Keratinocyte (primary cell): ENCODE data around the gene MAP3K6.

ENCODE experiments used
- EZH2 ChIP-seq: IDR thresholded peaks from one replicate; pipeline ENCODE4 v1.6.1; 2012; ENCODE audit warnings: inconsistent platforms, mild to moderate bottlenecking, low read length, moderate library complexity
- TF ChIP-seq, protein P1 (sequence below), 3 experiments: IDR thresholded peaks in 1 of 3; conservative IDR thresholded peaks in 1 of 3; optimal IDR thresholded peaks in 1 of 3; 2 replicates in 2 of 3; 3 replicates in 1 of 3; pipeline versions ENCODE3 to v1.5.1; 2011; ENCODE audit warnings: low read length in 3 of 3, mild to moderate bottlenecking in 3 of 3, moderate library complexity in 2 of 3, control low read depth in 1 of 3, inconsistent platforms in 1 of 3; ENCODE audit not compliant: insufficient read depth in 2 of 3; ENCODE audit errors: extremely low read depth in 1 of 3

DNA sequence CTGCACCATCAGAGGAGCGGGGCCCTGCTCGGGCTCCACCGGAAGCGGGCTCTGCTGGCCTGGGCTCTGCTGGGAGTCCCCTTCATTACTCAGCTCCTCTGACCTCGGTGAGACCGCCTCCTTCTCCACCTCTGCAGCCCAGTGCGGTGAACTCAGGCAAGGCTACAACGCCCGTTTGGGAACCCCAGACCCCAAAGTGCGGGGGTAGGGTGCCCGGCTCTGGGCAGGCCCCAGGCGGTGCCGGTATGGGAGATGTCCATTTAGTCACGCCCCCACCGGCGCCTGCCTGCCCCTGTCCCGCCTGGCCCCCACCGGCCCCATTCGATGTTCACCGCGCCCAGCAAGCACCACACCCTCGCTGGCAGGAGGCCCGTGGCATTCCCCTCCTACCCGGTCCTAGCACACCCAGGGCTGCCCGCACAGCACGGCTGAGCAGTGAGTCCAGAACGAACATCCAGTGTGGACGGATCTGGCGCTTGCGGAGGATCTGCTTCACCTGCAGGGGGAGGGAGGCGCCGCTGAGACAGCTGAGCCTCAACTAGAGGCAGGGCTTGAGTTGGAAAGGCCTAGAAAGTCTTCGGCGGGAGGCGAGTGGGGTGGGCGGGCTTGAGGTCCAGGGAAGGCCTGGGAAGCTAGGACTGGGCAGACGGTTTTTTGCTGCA is 10.0 kb downstream of the MAP3K6 start:
- TF ChIP-seq, protein P1, sequence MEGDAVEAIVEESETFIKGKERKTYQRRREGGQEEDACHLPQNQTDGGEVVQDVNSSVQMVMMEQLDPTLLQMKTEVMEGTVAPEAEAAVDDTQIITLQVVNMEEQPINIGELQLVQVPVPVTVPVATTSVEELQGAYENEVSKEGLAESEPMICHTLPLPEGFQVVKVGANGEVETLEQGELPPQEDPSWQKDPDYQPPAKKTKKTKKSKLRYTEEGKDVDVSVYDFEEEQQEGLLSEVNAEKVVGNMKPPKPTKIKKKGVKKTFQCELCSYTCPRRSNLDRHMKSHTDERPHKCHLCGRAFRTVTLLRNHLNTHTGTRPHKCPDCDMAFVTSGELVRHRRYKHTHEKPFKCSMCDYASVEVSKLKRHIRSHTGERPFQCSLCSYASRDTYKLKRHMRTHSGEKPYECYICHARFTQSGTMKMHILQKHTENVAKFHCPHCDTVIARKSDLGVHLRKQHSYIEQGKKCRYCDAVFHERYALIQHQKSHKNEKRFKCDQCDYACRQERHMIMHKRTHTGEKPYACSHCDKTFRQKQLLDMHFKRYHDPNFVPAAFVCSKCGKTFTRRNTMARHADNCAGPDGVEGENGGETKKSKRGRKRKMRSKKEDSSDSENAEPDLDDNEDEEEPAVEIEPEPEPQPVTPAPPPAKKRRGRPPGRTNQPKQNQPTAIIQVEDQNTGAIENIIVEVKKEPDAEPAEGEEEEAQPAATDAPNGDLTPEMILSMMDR (optimal IDR thresholded peaks at IDR 0.05 in 1 of 3, IDR thresholded peaks at IDR 0.05 in 1 of 3, conservative IDR thresholded peaks at IDR 0.05 in 1 of 3; ENCODE audit: extremely low read depth in 1 of 3, insufficient read depth in 2 of 3, low read length in 3 of 3), result peak in 1 of 3 experiments; percentile 42
- TF ChIP-seq EZH2, result no peak
